ENCODE measurements around the gene KAT8. TPM values are rescaled to one million over a fixed set of nuclear protein-coding genes. Genes with fewer than 3 reads are reported as not detected.

Gene KAT8
- total and polyA plus RNA-seq, 10 of the 15 experiments (the other 5 are each of a cell fraction or from before 2014, with no cell fraction given) = 5.5 to 55.8 (median 39.6) TPM

DNA sequence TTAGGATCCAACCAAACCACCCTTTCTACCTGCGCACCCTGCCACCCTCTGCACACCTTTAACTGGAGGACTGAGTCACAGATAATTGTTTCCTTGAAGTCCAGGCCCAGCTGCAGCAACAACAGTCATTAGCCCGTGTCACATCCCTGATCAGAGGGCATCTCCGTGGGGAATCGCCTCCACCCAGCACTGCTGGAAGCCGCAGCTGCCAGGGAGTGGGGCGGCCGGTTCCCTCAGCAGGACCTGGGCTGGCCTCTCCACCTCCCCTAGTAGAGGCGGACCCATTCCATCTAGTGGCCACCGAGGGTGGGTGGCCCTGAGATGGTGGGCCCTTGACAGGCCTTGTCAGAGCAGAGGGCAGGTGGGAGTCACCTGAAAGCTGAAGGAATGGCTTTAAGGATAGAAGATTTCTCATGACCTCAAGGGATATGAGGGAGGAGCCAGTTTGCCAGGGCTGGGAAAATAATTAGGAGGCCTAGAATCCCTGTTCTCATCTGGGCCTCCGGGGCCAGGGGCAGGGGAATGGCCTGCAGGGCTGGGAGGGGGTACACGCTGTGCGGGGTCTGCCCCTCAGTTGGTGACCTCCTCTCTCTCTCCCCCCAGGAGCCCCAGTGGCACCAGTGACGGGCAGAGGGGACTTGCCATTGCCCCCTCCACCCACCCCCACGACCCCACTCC is 35.0 kb upstream of the KAT8 start:
- no peak overlapping the region for H3K27ac ChIP-seq (ENCODE audit: control insufficient read depth, insufficient read depth)
- no peak overlapping the region for H3K4me2 ChIP-seq (ENCODE audit: control insufficient read depth, insufficient read depth)
- CTCF ChIA-PET = interaction anchor here (1.3 kb wide), 1 partner anchor 59 kb away, joined by 3 read pairs; no protein-coding TSS in a partner anchor
- SMC1A ChIA-PET (ENCODE audit: uncharacterized antibody, unreplicated experiment) = no interaction called here
- H3K79me2 ChIP-seq (ENCODE audit: control insufficient read depth, insufficient read depth, low read length) = no peaks in the 10 kb centered on the region; the same call in 1 of the 2 replicates
- BruUV-seq (replicated peaks) = no TSS peak
- TF ChIP-seq DPF2 (IDR thresholded peaks at IDR 0.05) (no peak), POLR2A (IDR thresholded peaks at IDR 0.05; ENCODE audit: low read depth, low read length) (peak; percentile 44; the same call in 1 of the 2 replicates)
- no peaks in the 10 kb centered on the region for H3K4me1 ChIP-seq (ENCODE audit: control insufficient read depth, insufficient read depth, low read length)
- no peaks in the 10 kb centered on the region for H3K9me3 ChIP-seq (replicated peaks; ENCODE audit: control insufficient read depth, insufficient read depth, low read length)
- in situ Hi-C loops (cut with MboI) = no loop called here
- DNase-seq (ENCODE audit: low read depth, low spot score) = no peak
- FAIRE-seq = no peak
- ATAC-seq = no peak
- peaks cover 2 to 9% of the 10 kb centered on the region in 2 experiments; a peak in 3 of 4 replicates for H3K36me3 ChIP-seq (ENCODE audit: control insufficient read depth in 2 of 2, insufficient read depth in 2 of 2, low read length in 1 of 2)
- RAD21 ChIA-PET (ENCODE audit: unreplicated experiment) = no interaction called here
- H3K9ac ChIP-seq (ENCODE audit: control insufficient read depth, insufficient read depth, low read length) = no peak overlapping the region
- POLR2A ChIA-PET = no interaction called here
- intact Hi-C loops (cut with micrococcal nuclease; ENCODE audit: unreplicated experiment) = no loop called here
- no peak overlapping the region for H3K4me3 ChIP-seq
- 95% methylated on average over 13 of the region's 14 CpGs for WGBS (ENCODE audit: insufficient coverage, insufficient replicate concordance, low lambda C conversion rate, missing lambda C conversion rate)
- no peaks in the 10 kb centered on the region; the same call in 1 of the 2 replicates for H4K20me1 ChIP-seq (ENCODE audit: control insufficient read depth, insufficient read depth)
- no peak overlapping the region for H2AFZ ChIP-seq (ENCODE audit: control insufficient read depth, low read depth, low read length)
- no peaks in the 10 kb centered on the region for H3K27me3 ChIP-seq (replicated peaks in 1 of 2; ENCODE audit: control insufficient read depth in 2 of 2, insufficient read depth in 2 of 2, low read length in 1 of 2)

DNA sequence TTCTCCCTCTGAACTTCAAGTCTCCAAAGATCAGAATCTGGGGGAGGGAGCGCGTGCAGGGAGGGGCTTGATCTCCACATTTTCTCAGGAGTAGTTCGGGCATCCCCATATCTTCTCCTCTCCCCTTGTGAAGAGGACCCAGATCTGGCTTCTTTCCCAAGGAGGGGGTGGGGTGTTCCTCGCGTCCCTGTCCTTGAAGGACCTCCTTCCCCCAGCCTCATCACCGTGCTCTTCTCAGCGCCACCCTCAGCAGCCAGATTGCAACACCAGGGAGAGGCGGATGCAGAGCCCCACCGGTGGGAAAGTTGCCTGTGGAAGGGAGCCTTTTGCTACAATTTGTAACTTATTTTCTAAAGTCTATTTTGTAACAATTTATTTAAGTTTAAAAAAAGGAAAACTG is 34.4 kb upstream of the KAT8 start:
- SMC1A ChIA-PET (ENCODE audit: uncharacterized antibody, unreplicated experiment) = no interaction called here
- TF ChIP-seq YY1 (IDR thresholded peaks at IDR 0.05; ENCODE audit: low read depth, low read length) (no peak), RAD51 (IDR thresholded peaks at IDR 0.05) (no peak), NR2F1 (conservative IDR thresholded peaks at IDR 0.05) (no peak), WRNIP1 (IDR thresholded peaks at IDR 0.05; ENCODE audit: borderline replicate concordance, low read depth, low read length) (no peak), MTA3 (IDR thresholded peaks at IDR 0.05; ENCODE audit: borderline replicate concordance, low read length) (no peak), FOXM1 (IDR thresholded peaks at IDR 0.05; ENCODE audit: low read depth, low read length) (no peak), JUND (IDR thresholded peaks at IDR 0.05; ENCODE audit: low read depth, low read length) (no peak)
- TF ChIP-seq, protein P1, sequence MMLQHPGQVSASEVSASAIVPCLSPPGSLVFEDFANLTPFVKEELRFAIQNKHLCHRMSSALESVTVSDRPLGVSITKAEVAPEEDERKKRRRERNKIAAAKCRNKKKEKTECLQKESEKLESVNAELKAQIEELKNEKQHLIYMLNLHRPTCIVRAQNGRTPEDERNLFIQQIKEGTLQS (IDR thresholded peaks at IDR 0.05; ENCODE audit: borderline replicate concordance, extremely low read depth, low read depth, low read length) = no peak
- TF ChIP-seq, protein P2, sequence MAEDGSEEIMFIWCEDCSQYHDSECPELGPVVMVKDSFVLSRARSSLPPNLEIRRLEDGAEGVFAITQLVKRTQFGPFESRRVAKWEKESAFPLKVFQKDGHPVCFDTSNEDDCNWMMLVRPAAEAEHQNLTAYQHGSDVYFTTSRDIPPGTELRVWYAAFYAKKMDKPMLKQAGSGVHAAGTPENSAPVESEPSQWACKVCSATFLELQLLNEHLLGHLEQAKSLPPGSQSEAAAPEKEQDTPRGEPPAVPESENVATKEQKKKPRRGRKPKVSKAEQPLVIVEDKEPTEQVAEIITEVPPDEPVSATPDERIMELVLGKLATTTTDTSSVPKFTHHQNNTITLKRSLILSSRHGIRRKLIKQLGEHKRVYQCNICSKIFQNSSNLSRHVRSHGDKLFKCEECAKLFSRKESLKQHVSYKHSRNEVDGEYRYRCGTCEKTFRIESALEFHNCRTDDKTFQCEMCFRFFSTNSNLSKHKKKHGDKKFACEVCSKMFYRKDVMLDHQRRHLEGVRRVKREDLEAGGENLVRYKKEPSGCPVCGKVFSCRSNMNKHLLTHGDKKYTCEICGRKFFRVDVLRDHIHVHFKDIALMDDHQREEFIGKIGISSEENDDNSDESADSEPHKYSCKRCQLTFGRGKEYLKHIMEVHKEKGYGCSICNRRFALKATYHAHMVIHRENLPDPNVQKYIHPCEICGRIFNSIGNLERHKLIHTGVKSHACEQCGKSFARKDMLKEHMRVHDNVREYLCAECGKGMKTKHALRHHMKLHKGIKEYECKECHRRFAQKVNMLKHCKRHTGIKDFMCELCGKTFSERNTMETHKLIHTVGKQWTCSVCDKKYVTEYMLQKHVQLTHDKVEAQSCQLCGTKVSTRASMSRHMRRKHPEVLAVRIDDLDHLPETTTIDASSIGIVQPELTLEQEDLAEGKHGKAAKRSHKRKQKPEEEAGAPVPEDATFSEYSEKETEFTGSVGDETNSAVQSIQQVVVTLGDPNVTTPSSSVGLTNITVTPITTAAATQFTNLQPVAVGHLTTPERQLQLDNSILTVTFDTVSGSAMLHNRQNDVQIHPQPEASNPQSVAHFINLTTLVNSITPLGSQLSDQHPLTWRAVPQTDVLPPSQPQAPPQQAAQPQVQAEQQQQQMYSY (CRISPR knock-in tag; IDR thresholded peaks at IDR 0.05) = no peak
- Histone ChIP-seq H3K9me3 (replicated peaks; ENCODE audit: control insufficient read depth, insufficient read depth, low read length) (no peaks in the 10 kb centered on the region), H3K36me3 (ENCODE audit: control insufficient read depth in 2 of 2, insufficient read depth in 2 of 2, low read length in 1 of 2) (peaks cover 0 to 7% of the 10 kb centered on the region in 2 experiments; a peak in 3 of 4 replicates), H3K9ac (ENCODE audit: control insufficient read depth, insufficient read depth, low read length) (no peak overlapping the region), H3K27ac (ENCODE audit: control insufficient read depth, insufficient read depth) (no peak overlapping the region), H3K4me1 (ENCODE audit: control insufficient read depth, insufficient read depth, low read length) (no peaks in the 10 kb centered on the region), H3K79me2 (ENCODE audit: control insufficient read depth, insufficient read depth, low read length) (no peaks in the 10 kb centered on the region; the same call in 1 of the 2 replicates), H4K20me1 (ENCODE audit: control insufficient read depth, insufficient read depth) (no peaks in the 10 kb centered on the region; the same call in 1 of the 2 replicates), H2AFZ (ENCODE audit: control insufficient read depth, low read depth, low read length) (no peak overlapping the region), H3K27me3 (replicated peaks in 1 of 2; ENCODE audit: control insufficient read depth in 2 of 2, insufficient read depth in 2 of 2, low read length in 1 of 2) (no peaks in the 10 kb centered on the region), H3K4me2 (ENCODE audit: control insufficient read depth, insufficient read depth) (no peak overlapping the region), H3K4me3 (no peak overlapping the region)
- RAD21 ChIA-PET (ENCODE audit: unreplicated experiment) = no interaction called here
- CTCF ChIA-PET = interaction anchor here (1.3 kb wide), 1 partner anchor 59 kb away, joined by 3 read pairs; no protein-coding TSS in a partner anchor
- POLR2A ChIA-PET = no interaction called here
- 91% methylated on average over 9 of the region's 9 CpGs for WGBS (ENCODE audit: insufficient coverage, insufficient replicate concordance, low lambda C conversion rate, missing lambda C conversion rate)
- BruUV-seq (replicated peaks) = no TSS peak
- intact Hi-C loops (cut with micrococcal nuclease; ENCODE audit: unreplicated experiment) (no loop called here), in situ Hi-C loops (cut with MboI) (no loop called here)
- DNase-seq (ENCODE audit: low read depth, low spot score) (no peak), FAIRE-seq (no peak), ATAC-seq (no peak)

Data from GM12878 (cell line).